OCI-LY3 (cell line): ENCODE measurements around the gene LYZL1.

Experiments used
- EZH2phosphoT487 ChIP-seq: fragments of 200-600 bp; shearing (Covaris generic); IDR thresholded peaks from 2 replicates; pipeline ENCODE4 v1.6.1; 2018; ENCODE audit warnings: antibody characterized with exemption, mixed run types, low read depth
- TF ChIP-seq, protein P1 (sequence below): fragments of 200-600, 300-600 bp; sonication (generic); IDR thresholded peaks from 2 replicates; pipeline ENCODE4 v1.5.1; 2014; ENCODE audit warnings: antibody characterized with exemption, low read length, low read depth

DNA sequence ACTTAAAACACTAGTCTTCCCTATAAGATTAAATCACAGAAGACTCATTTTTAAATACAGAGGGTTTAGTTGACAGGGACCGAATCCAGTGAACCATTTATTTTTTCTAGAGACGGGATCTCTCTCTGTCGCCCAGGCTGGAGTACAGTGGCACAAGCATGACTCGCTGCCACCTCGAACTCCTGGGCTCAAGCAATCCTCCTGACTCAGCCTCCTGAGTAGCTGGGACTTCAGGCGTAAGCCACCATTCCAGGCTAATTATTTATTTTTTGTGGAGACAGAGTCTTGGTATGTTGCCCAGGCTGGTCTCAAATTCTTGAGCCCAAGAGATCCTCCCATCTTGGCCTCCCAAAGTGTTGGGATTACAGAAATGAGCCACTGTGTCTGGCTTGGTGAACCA, 20.9 kb upstream of the LYZL1 start:
- TF ChIP-seq, protein P1, sequence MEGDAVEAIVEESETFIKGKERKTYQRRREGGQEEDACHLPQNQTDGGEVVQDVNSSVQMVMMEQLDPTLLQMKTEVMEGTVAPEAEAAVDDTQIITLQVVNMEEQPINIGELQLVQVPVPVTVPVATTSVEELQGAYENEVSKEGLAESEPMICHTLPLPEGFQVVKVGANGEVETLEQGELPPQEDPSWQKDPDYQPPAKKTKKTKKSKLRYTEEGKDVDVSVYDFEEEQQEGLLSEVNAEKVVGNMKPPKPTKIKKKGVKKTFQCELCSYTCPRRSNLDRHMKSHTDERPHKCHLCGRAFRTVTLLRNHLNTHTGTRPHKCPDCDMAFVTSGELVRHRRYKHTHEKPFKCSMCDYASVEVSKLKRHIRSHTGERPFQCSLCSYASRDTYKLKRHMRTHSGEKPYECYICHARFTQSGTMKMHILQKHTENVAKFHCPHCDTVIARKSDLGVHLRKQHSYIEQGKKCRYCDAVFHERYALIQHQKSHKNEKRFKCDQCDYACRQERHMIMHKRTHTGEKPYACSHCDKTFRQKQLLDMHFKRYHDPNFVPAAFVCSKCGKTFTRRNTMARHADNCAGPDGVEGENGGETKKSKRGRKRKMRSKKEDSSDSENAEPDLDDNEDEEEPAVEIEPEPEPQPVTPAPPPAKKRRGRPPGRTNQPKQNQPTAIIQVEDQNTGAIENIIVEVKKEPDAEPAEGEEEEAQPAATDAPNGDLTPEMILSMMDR: no peak
- TF ChIP-seq EZH2phosphoT487: no peak
